Endothelial cell (in vitro differentiated cells): ENCODE data around the gene DNAJB13. TPM values are rescaled to one million over a fixed set of nuclear protein-coding genes. Genes with fewer than 3 reads are reported as not detected.

Experiments used
- DNase-seq: peaks from one replicate; pipeline ENCODE4 v3.0.0; 2021; ENCODE audit warnings: low spot score
- H3K27ac Mint-ChIP-seq: one replicate; pipeline ENCODE4 v1.8.0; 2021; ENCODE audit warnings: mixed read lengths, inconsistent platforms; ENCODE audit not compliant: unreplicated experiment
- H3K27me3 Mint-ChIP-seq: one replicate; pipeline ENCODE4 v1.8.0; 2021; ENCODE audit warnings: mild to moderate bottlenecking, moderate library complexity, mixed read lengths, inconsistent platforms; ENCODE audit not compliant: unreplicated experiment
- H3K36me3 Mint-ChIP-seq: one replicate; pipeline ENCODE4 v1.8.0; 2021; ENCODE audit warnings: mild to moderate bottlenecking, low read depth, mixed read lengths, inconsistent platforms; ENCODE audit not compliant: unreplicated experiment
- H3K4me1 Mint-ChIP-seq: one replicate; pipeline ENCODE4 v1.8.0; 2021; ENCODE audit warnings: mild to moderate bottlenecking, mixed read lengths, inconsistent platforms; ENCODE audit not compliant: unreplicated experiment
- H3K4me3 Mint-ChIP-seq: one replicate; pipeline ENCODE4 v1.8.0; 2021; ENCODE audit warnings: mild to moderate bottlenecking, mixed read lengths, inconsistent platforms; ENCODE audit not compliant: unreplicated experiment
- H3K9me3 Mint-ChIP-seq: one replicate; pipeline ENCODE4 v1.8.0; 2021; ENCODE audit warnings: mixed read lengths, inconsistent platforms; ENCODE audit not compliant: unreplicated experiment
- CTCF ChIP-seq: fragments of 200-600 bp; sonication (generic); IDR thresholded peaks from one replicate; pipeline ENCODE4 v1.5.0; 2021; ENCODE audit warnings: antibody characterized with exemption; ENCODE audit not compliant: unreplicated experiment
- total RNA-seq: library from RNA; stranded (reverse); fragmentation: NEBNext Ultra II Directional; extraction: Animal tissue kit (Norgen Biotek cat#: 25700); gene quantifications from one replicate; pipeline ENCODE4 v1.2.1, GENCODE V29; 2021; ENCODE audit not compliant: unreplicated experiment

The DNAJB13 gene
- total RNA-seq, 1 donor from 2014 or later = 0.36 TPM

- Mint-ChIP-seq H3K36me3 (peaks cover 24% of the 10 kb centered on the region), H3K4me3 (no peak overlapping the region), H3K4me1 (peaks cover 3% of the 10 kb centered on the region), H3K27me3 (no peaks in the 10 kb centered on the region), H3K27ac (peak overlapping the region; percentile 24), H3K9me3 (peaks cover 6% of the 10 kb centered on the region)
- TF ChIP-seq CTCF = no peak
- no peak for DNase-seq
These were observed 8.8 kb upstream of the DNAJB13 start for GRCh38 chr11:73942010-73942409.

GRCh38 chr11:73944085-73944484 lies 6.7 kb upstream of the DNAJB13 start:
- no peak for TF ChIP-seq CTCF
- Mint-ChIP-seq H3K27me3 (no peaks in the 10 kb centered on the region), H3K9me3 (no peaks in the 10 kb centered on the region), H3K4me1 (peaks cover 3% of the 10 kb centered on the region), H3K27ac (no peak overlapping the region), H3K36me3 (peaks cover 17% of the 10 kb centered on the region), H3K4me3 (no peak overlapping the region)
- DNase-seq = no peak

GRCh38 chr11:73944901-73945300 lies 5.9 kb upstream of the DNAJB13 start:
- no peak for DNase-seq
- Mint-ChIP-seq H3K4me1 (peaks cover 3% of the 10 kb centered on the region), H3K27ac (no peak overlapping the region), H3K36me3 (peaks cover 8% of the 10 kb centered on the region), H3K27me3 (no peaks in the 10 kb centered on the region), H3K9me3 (no peaks in the 10 kb centered on the region), H3K4me3 (no peak overlapping the region)
- TF ChIP-seq CTCF = no peak

- H3K4me1 Mint-ChIP-seq = peaks cover 3% of the 10 kb centered on the region
- no peaks in the 10 kb centered on the region for H3K9me3 Mint-ChIP-seq
- peaks cover 8% of the 10 kb centered on the region for H3K36me3 Mint-ChIP-seq
- no peak for TF ChIP-seq CTCF
- DNase-seq = no peak
- H3K27me3 Mint-ChIP-seq = no peaks in the 10 kb centered on the region
- no peak overlapping the region for H3K4me3 Mint-ChIP-seq
- no peak overlapping the region for H3K27ac Mint-ChIP-seq
These were observed 5.4 kb upstream of the DNAJB13 start for GRCh38 chr11:73945396-73945795.

GRCh38 chr11:73946798-73947458 lies 3.9 kb upstream of the DNAJB13 start:
- H3K36me3 Mint-ChIP-seq = peaks cover under 1% of the 10 kb centered on the region
- no peaks in the 10 kb centered on the region for H3K27me3 Mint-ChIP-seq
- TF ChIP-seq CTCF = no peak
- no peaks in the 10 kb centered on the region for H3K9me3 Mint-ChIP-seq
- no peak for DNase-seq
- no peak overlapping the region for H3K27ac Mint-ChIP-seq
- no peak overlapping the region for H3K4me3 Mint-ChIP-seq
- H3K4me1 Mint-ChIP-seq = peaks cover 3% of the 10 kb centered on the region
